Erythroblast (primary cell): ENCODE measurements around the gene MTM1.

Experiments
- DNase-seq, 2 experiments: peaks; one replicate each; lab custom pipeline; 2025; lab: John Stamatoyannopoulos, UW
- GATA1 ChIP-seq: IDR thresholded peaks from 2 replicates; pipeline ENCODE4 v1.6.1; 2011; ENCODE audit warnings: low read depth, mild to moderate bottlenecking, control low read depth, low read length, moderate library complexity
- POLR2A ChIP-seq: IDR thresholded peaks from 2 replicates; pipeline ENCODE4 v1.6.1; 2011; ENCODE audit warnings: mild to moderate bottlenecking, low read length

MTM1 gene

DNA sequence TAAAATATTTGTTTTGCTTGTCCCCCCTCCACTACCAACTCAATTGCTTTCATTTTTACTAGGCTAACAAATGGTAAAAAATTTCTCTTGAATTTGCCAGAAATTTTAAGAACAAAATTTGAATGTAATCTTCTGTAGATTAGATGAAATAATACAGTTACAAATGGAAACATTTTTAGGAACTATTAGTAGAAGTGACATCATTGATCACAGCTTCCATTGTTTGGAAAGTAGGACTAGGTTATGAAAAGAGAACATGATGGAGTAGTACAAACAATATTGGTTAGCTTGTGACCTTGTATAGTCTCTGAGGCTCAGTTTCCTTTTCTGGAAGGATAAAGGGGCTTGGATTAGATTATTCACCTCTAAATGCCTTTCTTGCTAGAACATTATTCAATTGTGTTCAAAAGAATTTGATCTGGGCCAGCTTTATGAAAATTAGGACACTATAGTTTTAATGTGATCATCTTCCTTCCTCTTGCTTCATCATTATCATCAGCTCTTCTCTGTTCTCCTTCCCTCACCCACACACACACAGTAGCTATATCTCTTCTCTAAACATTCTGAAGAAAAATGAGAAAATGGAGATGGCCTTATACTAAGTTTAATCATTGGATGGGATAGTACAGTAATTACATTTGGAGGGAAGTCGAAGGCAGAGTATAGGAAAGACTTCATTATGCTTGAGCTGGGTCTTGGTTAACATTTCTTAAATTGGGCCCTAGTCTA is 134.7 kb downstream of the MTM1 start:
- TF ChIP-seq GATA1 (no peak), POLR2A (no peak)
- no peak for DNase-seq

DNA sequence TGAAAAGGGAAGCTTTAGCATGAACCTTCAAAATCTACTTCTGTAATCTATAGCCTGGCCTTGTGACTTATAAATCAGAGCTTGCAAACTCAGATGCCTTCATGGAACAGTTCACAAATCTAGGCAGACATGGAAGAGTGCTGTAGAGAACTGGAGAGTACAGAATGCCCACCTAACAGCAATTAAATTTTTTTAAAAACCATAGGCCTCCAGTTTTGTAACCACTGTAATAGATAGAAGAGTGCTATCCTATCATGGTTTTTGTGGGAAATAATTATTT is 135.2 kb downstream of the MTM1 start:
- no peak for DNase-seq
- TF ChIP-seq GATA1 (no peak), POLR2A (no peak)

- TF ChIP-seq POLR2A (no peak), GATA1 (no peak)
- DNase-seq: no peak
Measured at GRCh38 chrX:150704030-150704613, 135.7 kb downstream of the MTM1 start.

DNA sequence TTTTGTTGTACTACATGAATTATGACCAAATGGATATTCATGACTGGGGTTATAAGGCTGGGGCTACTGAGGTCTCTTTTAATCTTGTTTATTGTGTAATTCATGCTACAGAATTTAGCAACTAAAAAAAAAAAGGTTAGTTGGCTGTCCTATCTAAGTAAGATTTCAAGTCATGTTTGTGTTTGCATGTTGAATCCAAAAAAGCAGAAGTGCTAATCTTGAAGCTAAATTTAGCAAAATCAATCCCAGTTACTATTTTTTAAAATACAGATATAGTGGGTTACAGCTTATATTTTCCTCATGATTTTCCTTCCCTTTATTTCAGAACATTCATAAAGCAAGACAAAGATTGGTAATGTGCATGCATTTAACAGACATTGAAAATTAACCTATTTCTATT is 144.2 kb downstream of the MTM1 start:
- DNase-seq: no peak
- TF ChIP-seq POLR2A: no peak
- no peak for TF ChIP-seq GATA1

- TF ChIP-seq GATA1 (no peak), POLR2A (no peak)
- DNase-seq: no peak
Measured at GRCh38 chrX:150715184-150715583, 146.8 kb downstream of the MTM1 start.

DNA sequence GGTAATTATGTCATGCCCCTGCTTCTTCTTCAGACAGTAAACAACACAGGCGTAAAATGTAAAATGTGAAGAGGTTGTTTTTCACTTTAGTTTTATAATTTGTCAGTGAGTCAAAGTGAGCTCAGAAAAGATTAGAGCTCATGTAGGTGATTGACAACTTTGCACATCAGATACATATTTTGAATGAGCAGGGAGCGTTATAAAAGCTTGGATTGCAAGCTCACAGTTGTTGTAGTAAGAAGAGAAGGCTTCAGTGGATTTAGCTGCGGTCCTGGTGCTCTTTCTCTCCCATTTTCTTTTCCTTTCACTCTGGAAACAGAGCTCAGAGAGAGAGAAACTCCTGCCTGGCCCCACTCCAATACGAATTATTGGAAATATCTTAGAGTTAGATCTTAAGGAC is 151.2 kb downstream of the MTM1 start:
- no peak for TF ChIP-seq GATA1
- no peak for TF ChIP-seq POLR2A

More for the DNA sequence above, 151.2 kb downstream of the MTM1 start:
- DNase-seq: no peak
